Iris pigment epithelial cell (primary cell): ENCODE measurements around the gene SMTNL1.
"Not testable (repeated sequence)": the region's sequence is repeated elsewhere in the genome, so short reads cannot be mapped to it uniquely, and the experiment has no call there.

ENCODE experiments used
- DNase-seq: peaks from one replicate; pipeline ENCODE4 v3.0.0-alpha.2; 2011; ENCODE audit warnings: low read depth

The SMTNL1 gene

GRCh38 chr11:57511741-57512430 lies 25.5 kb upstream of the SMTNL1 start:
- DNase-seq, result no peak

GRCh38 chr11:57512646-57513451 lies 24.5 kb upstream of the SMTNL1 start:
- no peak for DNase-seq

GRCh38 chr11:57513452-57513795 lies 24.0 kb upstream of the SMTNL1 start:
- DNase-seq, result no peak

- DNase-seq, result peak; percentile 38
Observed at GRCh38 chr11:57513911-57514537, 23.4 kb upstream of the SMTNL1 start.

GRCh38 chr11:57514538-57515331 lies 22.7 kb upstream of the SMTNL1 start:
- DNase-seq, result peak; percentile 36

GRCh38 chr11:57515332-57516060 lies 21.9 kb upstream of the SMTNL1 start, which contains the start of gene SLC43A1:
Gene SLC43A1 (minus strand): TSS chr11:57515702. CDS start chr11:57514111, 1,591 bp downstream.
- peak; percentile 68 for DNase-seq

DNA sequence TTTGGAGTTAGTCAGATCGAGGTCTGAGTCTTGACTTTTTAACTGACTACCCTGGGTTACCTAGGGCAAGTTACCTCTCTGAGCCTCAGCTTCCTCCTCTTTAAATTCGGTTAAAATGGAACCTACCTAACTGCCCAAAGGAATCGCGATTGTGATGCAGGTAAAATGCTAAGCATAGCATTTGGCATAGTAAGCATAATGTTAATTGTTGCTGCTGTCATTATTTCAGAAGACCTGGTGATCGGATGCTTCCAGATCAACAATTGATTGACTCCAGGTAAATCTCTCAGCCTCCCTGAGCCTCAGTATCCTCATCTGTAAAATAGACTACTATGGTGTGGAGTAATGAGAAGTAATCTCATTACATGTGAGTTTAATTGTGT lies 21.3 kb upstream of the SMTNL1 start:
- DNase-seq, result no peak

DNA sequence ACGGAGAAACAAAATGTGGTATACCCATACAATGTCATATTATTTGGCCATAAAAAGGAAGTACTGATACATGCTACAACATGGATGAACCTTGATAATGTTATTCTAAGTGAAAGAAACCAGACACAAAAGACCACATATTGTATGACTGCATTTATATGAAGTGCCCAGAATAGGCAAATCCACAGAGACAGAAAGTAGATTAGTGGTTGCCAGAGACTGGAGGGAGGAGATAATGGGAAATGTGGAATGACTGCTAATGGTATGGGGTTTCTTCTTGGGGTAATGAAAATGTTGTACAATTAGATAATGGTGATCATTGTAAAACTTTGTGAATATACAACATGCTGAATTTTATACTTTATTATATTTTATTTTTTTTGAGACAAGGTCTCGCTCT lies 16.3 kb upstream of the SMTNL1 start:
- DNase-seq, result no peak

DNA sequence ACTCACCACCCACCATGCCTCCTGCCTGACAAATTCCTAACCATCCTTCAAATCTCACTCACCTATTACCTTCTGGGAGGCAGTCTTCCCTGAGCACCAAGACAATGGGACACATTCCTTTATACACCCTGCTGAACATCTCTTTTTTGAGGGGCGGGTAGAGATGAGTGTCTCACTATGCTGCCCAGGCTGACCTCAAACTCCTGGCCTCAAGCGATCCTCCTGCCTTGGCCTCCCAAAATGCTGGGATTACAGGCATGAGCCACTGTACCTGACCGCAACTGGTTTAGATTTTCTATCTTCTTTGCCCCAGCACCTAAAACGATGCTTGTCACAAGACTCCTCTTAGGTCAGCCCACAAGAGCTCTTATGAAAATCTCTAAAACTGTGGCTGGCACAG lies 14.0 kb upstream of the SMTNL1 start:
- no peak for DNase-seq

- DNase-seq, result peak; percentile 52
Observed at GRCh38 chr11:57527056-57527631, 10.3 kb upstream of the SMTNL1 start.

DNA sequence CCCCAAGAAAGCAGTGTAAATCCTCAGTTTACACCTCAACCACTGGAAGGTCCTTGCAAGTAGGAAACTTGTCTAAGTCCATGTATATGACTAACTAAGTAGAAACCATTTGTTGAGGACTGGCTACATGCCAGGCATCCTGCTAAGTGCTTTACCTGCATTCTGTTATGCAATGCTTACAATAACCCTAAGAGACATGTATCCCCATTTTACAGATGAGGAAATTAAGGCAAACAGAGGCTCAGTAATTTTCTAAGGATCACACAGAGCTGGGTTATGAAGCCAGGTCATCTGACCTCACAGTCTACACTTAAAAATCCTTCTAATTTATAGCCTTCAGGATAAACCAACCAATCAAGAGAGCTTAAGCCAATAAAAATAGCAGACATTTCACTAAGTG lies 8.4 kb upstream of the SMTNL1 start:
- DNase-seq, result no peak

DNA sequence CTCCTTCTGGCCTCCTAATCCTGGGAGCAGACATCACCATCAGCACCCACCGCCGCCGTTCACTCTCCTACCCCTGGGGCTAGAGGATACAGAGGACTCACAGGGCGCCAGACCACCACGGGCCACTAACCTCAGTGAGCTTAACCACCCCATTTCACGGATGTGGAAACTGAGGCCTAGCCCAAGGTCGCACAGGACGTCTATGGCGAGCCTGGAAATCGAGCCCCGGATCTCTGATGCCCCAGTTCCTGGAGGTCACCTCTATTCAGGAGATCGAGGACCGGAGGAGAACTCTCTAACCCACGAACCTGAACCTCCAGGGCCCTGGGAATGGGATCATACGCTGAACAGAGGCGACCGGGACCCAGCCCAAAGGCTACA lies 7.2 kb upstream of the SMTNL1 start:
- no peak for DNase-seq

GRCh38 chr11:57530596-57531507 lies 6.5 kb upstream of the SMTNL1 start, which contains the start of gene TIMM10:
Gene TIMM10 (minus strand): TSS chr11:57530754. CDS start chr11:57530189, 565 bp downstream.
- peak; percentile 97 for DNase-seq

- not testable (repeated sequence) for DNase-seq
Observed at GRCh38 chr11:57534449-57534848, 2.9 kb upstream of the SMTNL1 start.

GRCh38 chr11:57539342-57539741 lies 1.9 kb downstream of the SMTNL1 start:
- no peak for DNase-seq

DNA sequence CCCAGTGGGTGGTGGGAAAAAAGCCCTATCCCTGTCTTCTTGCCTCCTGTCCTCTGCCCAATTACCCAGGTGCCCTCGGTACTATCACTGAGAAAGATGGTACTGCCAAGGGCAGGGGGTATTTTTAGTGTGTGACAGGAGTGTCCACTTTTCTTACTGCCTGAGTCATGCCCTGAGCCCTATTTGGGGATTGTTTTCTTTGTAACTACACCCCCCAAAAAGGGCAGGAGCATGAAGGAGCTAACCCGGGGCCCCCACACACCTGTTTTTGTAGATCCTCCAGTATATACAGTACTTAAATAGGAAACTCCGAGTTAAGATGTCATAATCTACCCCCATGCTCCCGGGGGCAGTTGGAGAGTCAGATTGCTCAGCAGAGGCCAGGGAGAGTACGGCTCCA lies 3.8 kb downstream of the SMTNL1 start:
- DNase-seq, result no peak

- no peak for DNase-seq
Observed at GRCh38 chr11:57542582-57542981, 5.2 kb downstream of the SMTNL1 start.

- no peak for DNase-seq
Observed at GRCh38 chr11:57543593-57543992, 6.2 kb downstream of the SMTNL1 start.

DNA sequence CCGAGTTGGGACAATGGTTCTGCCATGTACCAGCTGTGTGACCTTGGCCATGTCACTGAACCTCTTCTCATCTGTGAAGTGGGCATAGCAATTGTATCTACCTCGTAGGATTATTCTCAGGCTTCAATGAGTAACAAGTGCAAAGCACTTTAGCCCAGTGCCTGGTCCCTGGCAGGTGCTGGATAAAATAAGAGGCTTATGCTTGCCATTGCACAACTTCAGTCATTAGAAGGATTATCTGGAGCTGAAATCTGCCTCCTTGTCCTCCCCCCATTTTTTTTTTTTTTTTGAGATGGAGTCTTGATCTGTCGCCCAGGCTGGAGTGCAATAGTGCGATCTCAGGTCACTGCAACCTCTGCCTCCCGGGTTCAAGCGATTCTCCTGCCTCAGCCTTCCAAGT lies 7.2 kb downstream of the SMTNL1 start:
- no peak for DNase-seq

DNA sequence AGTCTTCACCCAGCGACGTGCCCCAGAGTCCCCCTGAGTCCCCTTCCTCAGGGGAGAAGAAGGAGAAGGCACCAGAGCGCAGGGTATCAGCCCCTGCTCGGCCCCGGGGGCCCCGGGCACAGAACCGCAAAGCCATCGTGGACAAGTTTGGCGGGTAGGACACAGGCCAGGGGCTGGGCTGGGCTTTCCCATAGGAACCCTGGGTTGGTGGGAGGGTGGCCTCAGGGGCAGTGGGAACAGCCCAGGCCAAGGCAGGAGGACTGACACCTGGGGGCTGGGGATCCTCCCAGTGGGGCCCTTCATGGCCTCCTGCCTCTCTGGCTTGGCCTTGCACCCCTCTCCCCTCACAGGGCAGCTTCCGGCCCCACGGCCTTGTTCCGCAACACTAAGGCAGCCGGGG lies 8.5 kb downstream of the SMTNL1 start:
- DNase-seq, result no peak
